Sigmoid colon (tissue), 7 donors: ENCODE results near the gene EPB41L4B. TPM values are rescaled to one million over a fixed set of nuclear protein-coding genes. Genes with fewer than 3 reads are reported as not detected.
A peak's percentile ranks its signal among the peaks of the same experiment; 100 is the strongest.

Experiments used
- DNase-seq: peaks from one replicate; pipeline ENCODE4 v3.0.0-alpha.2; 2019
- H3K27ac ChIP-seq, 4 donors: fragments of 200-600 bp; sonication (generic); one replicate each; pipeline ENCODE4 v1.5.1; 2016 to 2019; ENCODE audit warnings: mild to moderate bottlenecking in 1 of 4
- H3K27me3 ChIP-seq, 3 donors: fragments of 200-600 bp; sonication (generic); one replicate each; pipeline ENCODE4 v1.5.1; 2019; ENCODE audit warnings: mild to moderate bottlenecking in 1 of 3
- H3K36me3 ChIP-seq, 4 donors: fragments of 200-600 bp; sonication (generic); one replicate each; pipeline ENCODE4 v1.5.1; 2016 to 2019
- H3K4me1 ChIP-seq, 4 donors: fragments of 200-600 bp; sonication (generic); one replicate each; pipeline ENCODE4 v1.5.1; 2017 to 2019
- H3K4me3 ChIP-seq, 4 donors: fragments of 200-600 bp; sonication (generic); one replicate each; pipeline ENCODE4 v1.5.1; 2017 to 2019; ENCODE audit warnings: mild to moderate bottlenecking in 2 of 4, moderate library complexity in 1 of 4
- H3K9me3 ChIP-seq, 4 donors: fragments of 200-600 bp in 3 of 4; sonication (generic) in 3 of 4; one replicate each; pipeline versions ENCODE4 v1.5.1 to v1.6.1; 2013 to 2019
- EP300 ChIP-seq, 4 donors: sonication (generic); formaldehyde crosslinking; IDR thresholded peaks; one replicate each; pipeline ENCODE4 v1.6.1; 2017; ENCODE audit warnings: antibody characterized with exemption in 4 of 4
- POLR2A ChIP-seq, 2 donors: fragments of 450-650 bp; IDR thresholded peaks; one replicate each; pipeline ENCODE4 v1.6.1; 2016; ENCODE audit warnings: antibody characterized with exemption in 2 of 2, mild to moderate bottlenecking in 2 of 2, moderate library complexity in 2 of 2
- POLR2AphosphoS5 ChIP-seq, 4 donors: sonication (generic); formaldehyde crosslinking; IDR thresholded peaks; one replicate each; pipeline ENCODE4 v1.6.1; 2017; ENCODE audit warnings: antibody characterized with exemption in 4 of 4
- WGBS, 2 donors: extraction: QIAGEN DNeasy Blood & Tissue Kit; methylation state at CpG; one replicate each; pipeline ENCODE4 v1.1.7; 2013; 5-methylcytosine and 5-hydroxymethylcytosine counted together
- intact Hi-C: fragments of 100-400 bp; cut with DNase I; formaldehyde crosslinking; loops from one replicate; pipeline ENCODE4 v1.15.1; 2023
- polyA plus RNA-seq, 3 donors: library from polyadenylated mRNA; stranded (reverse); fragments of 200-250 nt; gene quantifications; one replicate each; pipeline ENCODE4 v1.2.3, GENCODE V29; 2013
- total RNA-seq, 4 donors: library from RNA; depleted of rRNA; stranded (reverse); fragments of >200 nt; gene quantifications; one replicate each; pipeline ENCODE4 v1.1.0, GENCODE V29; 2016
- TF ChIP-seq, protein P1 (sequence below), 4 experiments: fragments of 450-650 bp in 3 of 4; fragments of 200-600 bp in 1 of 4; IDR thresholded peaks; one replicate each; pipeline ENCODE4 v1.5.1; 2016 to 2019; ENCODE audit warnings: antibody characterized with exemption in 4 of 4, mild to moderate bottlenecking in 3 of 4, moderate library complexity in 2 of 4
- donor health status: healthy with polysubstance abuse.
- donor health status: Bipolar disorder and iron deficiency.
- donor health status: healthy.

Gene EPB41L4B
- total and polyA plus RNA-seq, 7 donors, result 0.49 to 160 (median 2.5) TPM

DNA sequence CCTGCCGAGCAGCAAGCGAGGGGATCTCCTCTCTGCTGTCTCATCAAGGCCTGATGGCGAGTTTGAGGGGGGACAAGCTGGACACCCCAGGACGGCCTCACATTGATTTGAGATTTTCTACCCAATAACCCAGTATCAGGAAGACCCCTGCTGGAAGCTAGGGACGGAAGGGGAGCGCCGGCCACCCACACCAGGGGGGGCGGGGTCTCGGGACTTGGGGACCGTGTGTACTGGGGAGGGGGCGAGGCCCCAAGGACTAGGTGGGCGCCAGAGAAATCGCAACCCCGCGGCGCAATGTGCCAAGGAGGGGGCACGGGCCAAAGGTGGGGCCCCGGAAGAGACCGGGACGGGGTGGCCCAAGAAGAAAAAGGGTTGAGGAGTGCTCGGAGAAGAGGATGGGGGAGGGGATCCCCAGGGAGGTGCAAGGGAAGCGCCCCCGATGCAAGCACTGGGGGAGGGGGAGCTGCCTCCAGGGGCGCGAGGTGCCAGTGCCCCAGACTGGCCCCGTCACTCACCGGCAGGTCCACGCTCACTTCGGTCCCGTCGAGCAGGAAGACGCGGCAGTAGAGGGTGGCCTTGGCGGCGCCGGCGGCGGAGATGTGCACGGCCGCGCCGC is 1.1 kb downstream of the EPB41L4B start:
- no peak for TF ChIP-seq POLR2A (IDR thresholded peaks at IDR 0.05)
- TF ChIP-seq POLR2AphosphoS5 (IDR thresholded peaks at IDR 0.05), result no peak
- no peak for TF ChIP-seq EP300 (IDR thresholded peaks at IDR 0.05)
- TF ChIP-seq, protein P1, sequence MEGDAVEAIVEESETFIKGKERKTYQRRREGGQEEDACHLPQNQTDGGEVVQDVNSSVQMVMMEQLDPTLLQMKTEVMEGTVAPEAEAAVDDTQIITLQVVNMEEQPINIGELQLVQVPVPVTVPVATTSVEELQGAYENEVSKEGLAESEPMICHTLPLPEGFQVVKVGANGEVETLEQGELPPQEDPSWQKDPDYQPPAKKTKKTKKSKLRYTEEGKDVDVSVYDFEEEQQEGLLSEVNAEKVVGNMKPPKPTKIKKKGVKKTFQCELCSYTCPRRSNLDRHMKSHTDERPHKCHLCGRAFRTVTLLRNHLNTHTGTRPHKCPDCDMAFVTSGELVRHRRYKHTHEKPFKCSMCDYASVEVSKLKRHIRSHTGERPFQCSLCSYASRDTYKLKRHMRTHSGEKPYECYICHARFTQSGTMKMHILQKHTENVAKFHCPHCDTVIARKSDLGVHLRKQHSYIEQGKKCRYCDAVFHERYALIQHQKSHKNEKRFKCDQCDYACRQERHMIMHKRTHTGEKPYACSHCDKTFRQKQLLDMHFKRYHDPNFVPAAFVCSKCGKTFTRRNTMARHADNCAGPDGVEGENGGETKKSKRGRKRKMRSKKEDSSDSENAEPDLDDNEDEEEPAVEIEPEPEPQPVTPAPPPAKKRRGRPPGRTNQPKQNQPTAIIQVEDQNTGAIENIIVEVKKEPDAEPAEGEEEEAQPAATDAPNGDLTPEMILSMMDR (IDR thresholded peaks at IDR 0.05), result no peak
- WGBS, 2 donors, result 1 to 4% methylated on average over 42 of the region's 42 CpGs
- Histone ChIP-seq H3K4me3 (peak overlapping the region in 3 of 4 donors; percentile 34 to 47 (median 44)), H3K9me3 (no peaks in the 10 kb centered on the region), H3K27ac (peak overlapping the region in 1 of 4 donors; percentile 44), H3K36me3 (no peaks in the 10 kb centered on the region), H3K4me1 (peaks cover 0 to 15% (median 5%) of the 10 kb centered on the region in 4 donors), H3K27me3 (peaks cover 7 to 12% (median 12%) of the 10 kb centered on the region in 3 donors)
- intact Hi-C loops, result loop anchor here (5.0 to 10.0 kb wide), 2 partner anchors 148 to 195 kb away; no protein-coding TSS in a partner anchor
- DNase-seq, result no peak

DNA sequence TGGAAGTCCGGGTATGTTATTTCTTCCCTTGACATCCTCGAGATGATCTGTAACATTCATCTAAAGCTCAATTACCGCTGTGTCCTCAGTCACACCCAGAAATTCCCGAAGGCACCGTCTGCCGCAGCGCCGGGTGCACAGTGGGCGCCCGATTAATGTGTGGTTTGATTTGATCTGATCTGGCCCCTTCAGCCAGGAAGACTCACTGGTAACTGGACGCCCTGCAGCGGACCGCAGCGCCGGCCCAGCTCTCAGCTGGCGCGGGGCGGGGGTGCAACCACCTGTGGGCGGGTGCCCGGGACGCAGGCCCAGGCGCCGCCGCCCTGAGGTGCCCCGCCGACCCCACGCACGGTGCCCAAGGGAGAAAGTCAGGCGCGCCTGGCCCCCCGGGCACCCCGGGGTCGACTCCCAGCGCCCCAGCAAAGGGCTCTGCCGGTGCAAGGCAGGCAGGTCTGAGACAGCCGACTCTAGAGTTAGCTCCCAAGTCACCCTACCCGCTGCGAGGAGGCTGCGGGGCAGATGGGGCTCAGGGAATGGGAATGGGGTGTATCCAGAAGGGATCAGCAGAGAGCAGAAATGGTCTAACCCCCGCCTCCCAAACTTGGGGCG is 1.7 kb downstream of the EPB41L4B start:
- WGBS, 2 donors, result 2 to 9% methylated on average over 41 of the region's 41 CpGs
- no peak for DNase-seq
- TF ChIP-seq, protein P1 (IDR thresholded peaks at IDR 0.05), result no peak
- TF ChIP-seq POLR2AphosphoS5 (IDR thresholded peaks at IDR 0.05) (no peak), EP300 (IDR thresholded peaks at IDR 0.05) (no peak), POLR2A (IDR thresholded peaks at IDR 0.05) (no peak)
- Histone ChIP-seq H3K27ac (peak overlapping the region in 1 of 4 donors; percentile 44), H3K9me3 (no peaks in the 10 kb centered on the region), H3K27me3 (peaks cover 7 to 12% (median 12%) of the 10 kb centered on the region in 3 donors), H3K4me1 (peaks cover 0 to 15% (median 5%) of the 10 kb centered on the region in 4 donors), H3K4me3 (peak overlapping the region in 2 of 4 donors; percentile 34 to 44), H3K36me3 (no peaks in the 10 kb centered on the region)
- intact Hi-C loops, result no loop called here

DNA sequence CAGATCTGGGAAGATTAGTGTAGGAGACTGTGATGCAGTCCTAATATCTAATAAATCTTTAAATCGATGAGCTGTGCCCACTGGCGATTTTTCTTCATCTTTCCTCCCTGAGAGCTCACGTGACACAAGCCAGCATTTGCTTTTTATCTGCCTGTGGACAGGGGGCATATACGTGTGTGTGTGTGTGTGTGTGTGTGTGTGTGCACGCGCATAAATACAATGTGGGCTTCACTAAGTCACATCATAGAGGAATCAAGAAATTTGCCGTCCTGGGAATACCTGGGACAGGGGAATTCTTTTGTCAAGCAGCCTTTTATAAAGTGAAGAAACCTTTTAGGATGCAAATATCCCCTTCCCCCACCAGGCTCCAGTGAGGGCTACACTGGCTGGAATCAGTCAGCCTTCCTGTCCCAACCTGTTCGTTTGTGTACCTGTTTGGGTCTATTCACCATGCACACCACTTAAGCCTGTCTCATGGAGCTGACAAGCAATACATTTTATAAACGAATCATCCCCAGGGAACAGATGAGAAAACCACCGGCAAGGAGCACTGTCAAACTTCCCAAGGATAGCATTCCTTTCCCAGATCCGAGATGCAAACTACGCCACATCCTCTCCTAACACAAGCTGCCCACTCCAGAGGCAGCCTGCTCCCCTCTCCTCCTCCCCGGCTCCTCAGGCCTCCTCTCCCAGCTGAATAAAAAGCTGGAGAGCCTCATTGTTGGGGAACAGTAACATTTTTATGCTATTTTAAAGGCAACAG is 2.7 kb downstream of the EPB41L4B start:
- no peak overlapping the region for H3K4me3 ChIP-seq
- 16 to 29% methylated on average over 13 of the region's 13 CpGs for WGBS, 2 donors
- H3K36me3 ChIP-seq, result no peaks in the 10 kb centered on the region
- H3K27ac ChIP-seq, result no peak overlapping the region
- DNase-seq, result no peak
- TF ChIP-seq POLR2AphosphoS5 (IDR thresholded peaks at IDR 0.05), result no peak
- TF ChIP-seq, protein P1 (IDR thresholded peaks at IDR 0.05), result no peak
- no peak for TF ChIP-seq POLR2A (IDR thresholded peaks at IDR 0.05)
- no peak for TF ChIP-seq EP300 (IDR thresholded peaks at IDR 0.05)
- peaks cover 0 to 15% (median 5%) of the 10 kb centered on the region in 4 donors for H3K4me1 ChIP-seq
- H3K9me3 ChIP-seq, result no peaks in the 10 kb centered on the region
- H3K27me3 ChIP-seq, result peaks cover 7 to 12% (median 12%) of the 10 kb centered on the region in 3 donors
- intact Hi-C loops, result no loop called here

DNA sequence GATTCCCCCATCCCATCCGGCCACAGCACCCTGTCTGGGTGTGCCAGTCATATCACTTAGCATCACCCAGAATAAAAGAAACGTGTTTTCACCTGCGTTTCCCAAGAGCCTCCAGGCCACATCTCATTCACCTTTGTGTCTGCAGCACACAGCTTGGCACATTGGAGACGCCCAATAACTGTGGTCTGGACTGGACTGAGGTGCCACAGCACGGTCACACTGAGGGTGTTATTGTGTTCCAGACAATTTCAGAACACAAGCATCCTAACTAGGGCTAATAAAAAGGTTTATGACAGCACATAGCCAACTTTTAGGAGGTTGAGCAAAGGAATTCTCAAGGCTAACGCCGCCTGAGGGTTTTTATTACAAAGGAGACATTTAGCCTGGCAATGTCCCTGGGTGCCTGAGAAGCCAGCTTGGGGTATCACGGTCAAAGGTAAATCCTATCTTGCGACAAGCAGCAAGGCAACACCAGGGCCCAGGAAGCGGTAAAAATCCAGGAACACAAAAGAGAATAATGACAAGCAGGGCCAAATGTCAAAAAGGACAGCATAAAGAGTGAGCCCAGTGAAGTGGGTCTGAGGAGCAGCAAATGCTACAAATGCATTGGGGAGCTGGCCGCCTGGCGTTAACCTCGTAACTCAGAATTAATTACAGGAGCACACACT is 3.4 kb downstream of the EPB41L4B start:
- intact Hi-C loops, result no loop called here
- WGBS, 2 donors, result 16 to 62% methylated on average over 13 of the region's 13 CpGs
- no peak overlapping the region for H3K27ac ChIP-seq
- peaks cover 0 to 15% (median 5%) of the 10 kb centered on the region in 4 donors for H3K4me1 ChIP-seq
- TF ChIP-seq, protein P1 (IDR thresholded peaks at IDR 0.05), result no peak
- TF ChIP-seq POLR2AphosphoS5 (IDR thresholded peaks at IDR 0.05) (no peak), EP300 (IDR thresholded peaks at IDR 0.05) (no peak), POLR2A (IDR thresholded peaks at IDR 0.05) (no peak)
- peaks cover 7 to 12% (median 12%) of the 10 kb centered on the region in 3 donors for H3K27me3 ChIP-seq
- H3K36me3 ChIP-seq, result no peaks in the 10 kb centered on the region
- H3K9me3 ChIP-seq, result no peaks in the 10 kb centered on the region
- DNase-seq, result no peak
- no peak overlapping the region for H3K4me3 ChIP-seq
